Astrocyte (in vitro differentiated cells and primary cell): ENCODE data around the gene ARL4A. TPM values are rescaled to one million over a fixed set of nuclear protein-coding genes. Genes with fewer than 3 reads are reported as not detected.

Source experiments
- DNase-seq: peaks from one replicate; pipeline ENCODE4 v3.0.0-alpha.2; 2010; ENCODE audit warnings: low read depth
- FAIRE-seq: peaks from 2 replicates; lab custom pipeline; 2011; peaks lifted over from hg19 to GRCh38; lab: Jason Lieb, UNC
- H2AFZ ChIP-seq: 2 replicates; pipeline ENCODE4 v1.6.0; 2012; ENCODE audit warnings: low read depth, low read length, inconsistent platforms
- H3K27ac ChIP-seq: 2 replicates; pipeline ENCODE4 v1.5.1; 2011; ENCODE audit warnings: low read depth, low read length, inconsistent platforms
- H3K27me3 ChIP-seq: 2 replicates; pipeline ENCODE4 v1.6.0; 2011; ENCODE audit warnings: low read length, inconsistent platforms; ENCODE audit not compliant: insufficient read depth
- H3K36me3 ChIP-seq: 2 replicates; pipeline ENCODE4 v1.5.1; 2011; ENCODE audit warnings: low read length, inconsistent platforms; ENCODE audit not compliant: insufficient read depth
- H3K4me1 ChIP-seq: 2 replicates; pipeline ENCODE4 v1.5.1; 2011; ENCODE audit warnings: low read length, inconsistent platforms; ENCODE audit not compliant: insufficient read depth
- H3K4me2 ChIP-seq: 2 replicates; pipeline ENCODE4 v1.6.0; 2012; ENCODE audit warnings: low read length, inconsistent platforms
- H3K4me3 ChIP-seq: 2 replicates; pipeline ENCODE4 v1.5.1; 2011; ENCODE audit warnings: low read depth, mild to moderate bottlenecking, low read length, inconsistent platforms; ENCODE audit not compliant: insufficient read depth
- H3K79me2 ChIP-seq: 2 replicates; pipeline ENCODE4 v1.6.0; 2012; ENCODE audit warnings: mild to moderate bottlenecking, low read length, inconsistent platforms; ENCODE audit not compliant: insufficient read depth
- H3K9ac ChIP-seq: 2 replicates; pipeline ENCODE4 v1.6.0; 2012; ENCODE audit warnings: mild to moderate bottlenecking, low read length, inconsistent platforms
- H3K9me3 ChIP-seq: 2 replicates; pipeline ENCODE4 v1.5.1; 2012; ENCODE audit warnings: low read depth, mild to moderate bottlenecking, low read length, inconsistent platforms; ENCODE audit not compliant: insufficient read depth
- H4K20me1 ChIP-seq: 2 replicates; pipeline ENCODE4 v1.6.0; 2012; ENCODE audit warnings: low read length, inconsistent platforms; ENCODE audit not compliant: insufficient read depth
- H3K27ac Mint-ChIP-seq: one replicate; pipeline ENCODE4 v1.8.0; 2021; ENCODE audit warnings: mild to moderate bottlenecking, mixed read lengths; ENCODE audit not compliant: unreplicated experiment
- H3K27me3 Mint-ChIP-seq: one replicate; pipeline ENCODE4 v1.8.0; 2021; ENCODE audit warnings: low read depth, mixed read lengths; ENCODE audit not compliant: unreplicated experiment
- H3K36me3 Mint-ChIP-seq: one replicate; pipeline ENCODE4 v1.8.0; 2021; ENCODE audit warnings: low read depth, mixed read lengths; ENCODE audit not compliant: unreplicated experiment
- H3K4me1 Mint-ChIP-seq: one replicate; pipeline ENCODE4 v1.8.0; 2021; ENCODE audit warnings: low read depth, mixed read lengths; ENCODE audit not compliant: unreplicated experiment
- H3K4me3 Mint-ChIP-seq: one replicate; pipeline ENCODE4 v1.8.0; 2021; ENCODE audit warnings: mild to moderate bottlenecking, moderate library complexity, mixed read lengths; ENCODE audit not compliant: unreplicated experiment
- H3K9me3 Mint-ChIP-seq: one replicate; pipeline ENCODE4 v1.8.0; 2021; ENCODE audit warnings: mild to moderate bottlenecking, mixed read lengths; ENCODE audit not compliant: unreplicated experiment
- EZH2 ChIP-seq: IDR thresholded peaks from 2 replicates; pipeline ENCODE4 v1.6.1; 2012; ENCODE audit warnings: mild to moderate bottlenecking, low read length, inconsistent platforms; ENCODE audit not compliant: insufficient read depth
- total RNA-seq: library from RNA; stranded (reverse); gene quantifications from 2 replicates; pipeline ENCODE4 v1.2.1, GENCODE V29; 2021
- TF ChIP-seq, protein P1 (sequence below): IDR thresholded peaks from 2 replicates; pipeline ENCODE4 v1.5.1; 2011; ENCODE audit warnings: low read depth, mild to moderate bottlenecking, inconsistent platforms, low read length, moderate library complexity; ENCODE audit not compliant: insufficient read depth

The ARL4A gene
- total RNA-seq, 1 donor from 2014 or later = 34.6 TPM

- FAIRE-seq (no peak), DNase-seq (no peak)
- H3K27me3 Mint-ChIP-seq = no peaks in the 10 kb centered on the region
Measured at GRCh38 chr7:12737373-12737772, 49.9 kb downstream of the ARL4A start.

GRCh38 chr7:12737836-12738235 lies 50.4 kb downstream of the ARL4A start:
- Histone ChIP-seq H3K27me3 (no peaks in the 10 kb centered on the region), H3K79me2 (no peaks in the 10 kb centered on the region), H2AFZ (no peak overlapping the region), H3K9ac (no peak overlapping the region), H3K4me3 (no peak overlapping the region), H3K4me2 (no peak overlapping the region), H3K4me1 (peaks cover 4% of the 10 kb centered on the region), H4K20me1 (no peaks in the 10 kb centered on the region), H3K9me3 (no peaks in the 10 kb centered on the region), H3K36me3 (no peaks in the 10 kb centered on the region), H3K27ac (no peak overlapping the region)
- Mint-ChIP-seq H3K9me3 (no peaks in the 10 kb centered on the region), H3K27ac (no peak overlapping the region), H3K4me3 (no peak overlapping the region), H3K36me3 (no peaks in the 10 kb centered on the region), H3K4me1 (peaks cover 5% of the 10 kb centered on the region), H3K27me3 (no peaks in the 10 kb centered on the region)
- TF ChIP-seq, protein P1, sequence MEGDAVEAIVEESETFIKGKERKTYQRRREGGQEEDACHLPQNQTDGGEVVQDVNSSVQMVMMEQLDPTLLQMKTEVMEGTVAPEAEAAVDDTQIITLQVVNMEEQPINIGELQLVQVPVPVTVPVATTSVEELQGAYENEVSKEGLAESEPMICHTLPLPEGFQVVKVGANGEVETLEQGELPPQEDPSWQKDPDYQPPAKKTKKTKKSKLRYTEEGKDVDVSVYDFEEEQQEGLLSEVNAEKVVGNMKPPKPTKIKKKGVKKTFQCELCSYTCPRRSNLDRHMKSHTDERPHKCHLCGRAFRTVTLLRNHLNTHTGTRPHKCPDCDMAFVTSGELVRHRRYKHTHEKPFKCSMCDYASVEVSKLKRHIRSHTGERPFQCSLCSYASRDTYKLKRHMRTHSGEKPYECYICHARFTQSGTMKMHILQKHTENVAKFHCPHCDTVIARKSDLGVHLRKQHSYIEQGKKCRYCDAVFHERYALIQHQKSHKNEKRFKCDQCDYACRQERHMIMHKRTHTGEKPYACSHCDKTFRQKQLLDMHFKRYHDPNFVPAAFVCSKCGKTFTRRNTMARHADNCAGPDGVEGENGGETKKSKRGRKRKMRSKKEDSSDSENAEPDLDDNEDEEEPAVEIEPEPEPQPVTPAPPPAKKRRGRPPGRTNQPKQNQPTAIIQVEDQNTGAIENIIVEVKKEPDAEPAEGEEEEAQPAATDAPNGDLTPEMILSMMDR = no peak
- no peak for TF ChIP-seq EZH2
- FAIRE-seq = no peak
- DNase-seq = no peak

More at GRCh38 chr7:12737373-12737772, 49.9 kb downstream of the ARL4A start:
- no peak overlapping the region for H2AFZ ChIP-seq
- H3K4me3 ChIP-seq = no peak overlapping the region
- Mint-ChIP-seq H3K27ac (no peak overlapping the region), H3K36me3 (no peaks in the 10 kb centered on the region), H3K4me3 (no peak overlapping the region), H3K4me1 (peaks cover 5% of the 10 kb centered on the region), H3K9me3 (no peaks in the 10 kb centered on the region)
- no peak overlapping the region for H3K4me2 ChIP-seq
- no peak for TF ChIP-seq EZH2
- TF ChIP-seq, protein P1 = no peak
- no peaks in the 10 kb centered on the region for H3K79me2 ChIP-seq
- no peaks in the 10 kb centered on the region for H3K27me3 ChIP-seq
- no peaks in the 10 kb centered on the region for H3K9me3 ChIP-seq
- no peaks in the 10 kb centered on the region for H3K36me3 ChIP-seq
- H3K27ac ChIP-seq = no peak overlapping the region
- H4K20me1 ChIP-seq = no peaks in the 10 kb centered on the region
- H3K4me1 ChIP-seq = no peaks in the 10 kb centered on the region
- no peak overlapping the region for H3K9ac ChIP-seq

DNA sequence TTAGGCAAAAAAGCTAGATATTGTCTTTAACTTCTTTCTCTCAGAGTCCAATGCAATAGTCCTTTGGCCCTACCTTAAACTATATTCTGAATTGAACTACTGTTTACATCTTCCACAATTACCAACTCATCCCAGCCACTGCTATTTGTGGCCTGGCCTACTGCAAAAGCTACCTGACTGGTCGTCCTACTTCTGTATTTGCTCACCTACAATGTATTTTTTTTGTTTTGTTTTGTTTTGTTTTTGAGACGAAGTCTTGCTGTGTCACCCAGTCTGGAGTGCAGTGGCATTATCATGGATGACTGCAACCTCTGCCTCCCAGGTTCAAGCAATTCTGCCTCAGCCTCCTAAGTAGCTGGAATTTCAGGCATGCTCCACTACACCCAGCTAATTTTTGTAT lies 51.2 kb downstream of the ARL4A start:
- no peaks in the 10 kb centered on the region for H3K36me3 Mint-ChIP-seq
- H3K27ac ChIP-seq = no peak overlapping the region
- no peak overlapping the region for H3K4me3 ChIP-seq
- no peaks in the 10 kb centered on the region for H3K27me3 ChIP-seq
- H3K9me3 Mint-ChIP-seq = no peaks in the 10 kb centered on the region
- no peak overlapping the region for H3K4me3 Mint-ChIP-seq
- H3K36me3 ChIP-seq = no peaks in the 10 kb centered on the region
- DNase-seq (no peak), FAIRE-seq (no peak)
- H3K9me3 ChIP-seq = no peaks in the 10 kb centered on the region
- TF ChIP-seq, protein P1 = no peak
- TF ChIP-seq EZH2 = no peak
- no peaks in the 10 kb centered on the region for H3K27me3 Mint-ChIP-seq
- no peak overlapping the region for H3K9ac ChIP-seq
- no peak overlapping the region for H3K4me2 ChIP-seq
- peaks cover 4% of the 10 kb centered on the region for H3K4me1 ChIP-seq
- H2AFZ ChIP-seq = no peak overlapping the region
- peaks cover 5% of the 10 kb centered on the region for H3K4me1 Mint-ChIP-seq
- no peak overlapping the region for H3K27ac Mint-ChIP-seq
- no peaks in the 10 kb centered on the region for H4K20me1 ChIP-seq
- H3K79me2 ChIP-seq = no peaks in the 10 kb centered on the region

Other genes with a start within 250 kb of the ARL4A start
- gene SCIN, start 116.9 kb upstream of the ARL4A start, total RNA-seq = 0.27 TPM in 1 of 2 replicates, not detected in the other